ENCODE results near the gene AMN.

- TF ChIP-seq CTCF (IDR thresholded peaks at IDR 0.05), result no peak
- TF ChIP-seq POLR2AphosphoS5 (IDR thresholded peaks at IDR 0.05), result no peak
Observed at GRCh38 chr14:102918438-102918837, 4.0 kb upstream of the AMN start.
